GM23338 (cell line): ENCODE data around the gene CCDC85B. TPM values are rescaled to one million over a fixed set of nuclear protein-coding genes. Genes with fewer than 3 reads are reported as not detected.

ENCODE experiments used
- ATAC-seq: fragments of 200-7000 bp; cut with Tn5 transposase; 3 replicates; pipeline ENCODE4 v1.9.1; 2020
- DNase-seq: peaks from one replicate; pipeline ENCODE4 v3.0.0-alpha.2; 2015; ENCODE audit warnings: low spot score
- H2AFZ ChIP-seq: fragments of 200-600 bp; sonication (generic); 2 replicates; pipeline ENCODE4 v1.8.0; 2016; ENCODE audit warnings: antibody characterized with exemption, mild to moderate bottlenecking, moderate library complexity
- H3F3A ChIP-seq: fragments of 200-600 bp; sonication (generic); replicated peaks from 2 replicates; pipeline ENCODE4 v1.8.0; 2017; ENCODE audit warnings: antibody characterized with exemption, mixed run types, low read depth
- H3K27ac ChIP-seq: fragments of 200-600 bp; sonication (generic); 2 replicates; pipeline ENCODE4 v1.6.1; 2016; ENCODE audit warnings: low read depth
- H3K27me3 ChIP-seq: fragments of 200-600 bp; sonication (generic); 2 replicates; pipeline ENCODE4 v1.8.0; 2016; ENCODE audit warnings: mild to moderate bottlenecking, mixed run types, moderate library complexity; ENCODE audit not compliant: insufficient read depth
- H3K36me3 ChIP-seq: fragments of 200-600 bp; sonication (generic); 2 replicates; pipeline ENCODE4 v1.8.0; 2016; ENCODE audit warnings: mild to moderate bottlenecking; ENCODE audit not compliant: insufficient read depth
- H3K4me1 ChIP-seq: fragments of 200-600 bp; sonication (generic); 2 replicates; pipeline ENCODE4 v1.8.0; 2016; ENCODE audit warnings: mild to moderate bottlenecking, moderate library complexity; ENCODE audit not compliant: insufficient read depth
- H3K4me2 ChIP-seq: fragments of 200-600 bp; sonication (generic); 2 replicates; pipeline ENCODE4 v1.7.1; 2017; ENCODE audit warnings: mixed run types
- H3K4me3 ChIP-seq: fragments of 200-600 bp; sonication (generic); 2 replicates; pipeline ENCODE4 v1.6.1; 2016; ENCODE audit warnings: mixed run types
- H3K79me2 ChIP-seq: fragments of 200-600 bp; sonication (generic); replicated peaks from 2 replicates; pipeline ENCODE4 v1.8.0; 2017; ENCODE audit warnings: mild to moderate bottlenecking; ENCODE audit not compliant: insufficient read depth
- H3K9me2 ChIP-seq: fragments of 200-600 bp; sonication (generic); 2 replicates; pipeline ENCODE4 v1.8.0; 2017; ENCODE audit not compliant: insufficient read depth
- H4K20me1 ChIP-seq: fragments of 200-600 bp; sonication (generic); replicated peaks from 2 replicates; pipeline ENCODE4 v1.8.0; 2017; ENCODE audit warnings: mild to moderate bottlenecking; ENCODE audit not compliant: insufficient read depth
- H3K27ac Mint-ChIP-seq: 2 replicates; pipeline ENCODE4 v1.8.0; 2020; ENCODE audit warnings: inconsistent platforms, mild to moderate bottlenecking, moderate library complexity, mixed read lengths
- H3K27me3 Mint-ChIP-seq: 3 replicates; pipeline ENCODE4 v1.8.0; 2022; ENCODE audit warnings: low read depth, mild to moderate bottlenecking, moderate library complexity, mixed read lengths, inconsistent platforms; ENCODE audit not compliant: insufficient read depth, poor library complexity
- H3K36me3 Mint-ChIP-seq: 3 replicates; pipeline ENCODE4 v1.8.0; 2021; ENCODE audit warnings: low read depth, mild to moderate bottlenecking, inconsistent platforms, moderate library complexity, mixed read lengths
- H3K4me1 Mint-ChIP-seq: 3 replicates; pipeline ENCODE4 v1.8.0; 2020; ENCODE audit warnings: mild to moderate bottlenecking, inconsistent platforms, mixed read lengths
- H3K4me3 Mint-ChIP-seq: 3 replicates; pipeline ENCODE4 v1.8.0; 2021; ENCODE audit warnings: moderate library complexity, mild to moderate bottlenecking, inconsistent platforms, mixed read lengths
- H3K9me3 Mint-ChIP-seq: 3 replicates; pipeline ENCODE4 v1.8.0; 2020; ENCODE audit warnings: moderate library complexity, mild to moderate bottlenecking, inconsistent platforms, mixed read lengths
- CREB1 ChIP-seq: fragments of 250-450 bp; sonication (Bioruptor Pico); IDR thresholded peaks from 2 replicates; pipeline ENCODE4 v1.5.0; 2020; ENCODE audit warnings: low read depth, mild to moderate bottlenecking, moderate library complexity
- CTCF ChIP-seq, 2 experiments: fragments of 200-600 bp in 1 of 2; sonication (generic) in 1 of 2; conservative IDR thresholded peaks; 2 replicates each; pipeline versions ENCODE4 v1.5.1 to v1.6.1; 2016 to 2017; ENCODE audit warnings: antibody characterized with exemption in 2 of 2, low read depth in 2 of 2, mild to moderate bottlenecking in 2 of 2, moderate library complexity in 1 of 2
- ETS1 ChIP-seq: IDR thresholded peaks from 2 replicates; pipeline ENCODE4 v1.6.1; 2016; ENCODE audit warnings: antibody characterized with exemption
- EZH2 ChIP-seq: fragments of 200-600 bp; sonication (generic); IDR thresholded peaks from one replicate; pipeline ENCODE4 v1.8.0; 2017; ENCODE audit warnings: antibody characterized with exemption, mild to moderate bottlenecking, low read depth; ENCODE audit not compliant: unreplicated experiment
- EZH2phosphoT487 ChIP-seq: fragments of 200-600 bp; sonication (generic); IDR thresholded peaks from one replicate; pipeline ENCODE4 v1.8.1; 2018; ENCODE audit warnings: antibody characterized with exemption; ENCODE audit not compliant: unreplicated experiment
- JUNB ChIP-seq: IDR thresholded peaks from one replicate; pipeline ENCODE4 v1.6.1; 2016; ENCODE audit warnings: antibody characterized with exemption; ENCODE audit not compliant: unreplicated experiment
- NANOG ChIP-seq: IDR thresholded peaks from 2 replicates; pipeline ENCODE4 v1.6.1; 2016; ENCODE audit warnings: antibody characterized with exemption, borderline replicate concordance
- POLR2AphosphoS5 ChIP-seq: IDR thresholded peaks from 2 replicates; pipeline ENCODE4 v1.6.1; 2016; ENCODE audit warnings: antibody characterized with exemption, low read depth
- REST ChIP-seq: IDR thresholded peaks from one replicate; pipeline ENCODE4 v1.6.1; 2018; ENCODE audit warnings: antibody characterized with exemption; ENCODE audit not compliant: unreplicated experiment
- STAT1 ChIP-seq: IDR thresholded peaks from one replicate; pipeline ENCODE4 v1.6.1; 2016; ENCODE audit warnings: antibody characterized with exemption; ENCODE audit not compliant: unreplicated experiment
- ZNF114 ChIP-seq: fragments of 250-450 bp; sonication (Bioruptor Pico); IDR thresholded peaks from 2 replicates; pipeline ENCODE4 v1.5.0; 2020; ENCODE audit warnings: mild to moderate bottlenecking, moderate library complexity
- ZNF331 ChIP-seq: fragments of 250-450 bp; sonication (Bioruptor Pico); IDR thresholded peaks from 2 replicates; pipeline ENCODE4 v1.5.0; 2020; ENCODE audit warnings: low read depth, mild to moderate bottlenecking, moderate library complexity
- ZNF462 ChIP-seq: fragments of 250-450 bp; sonication (Bioruptor Pico); IDR thresholded peaks from 2 replicates; pipeline ENCODE4 v1.5.0; 2020; ENCODE audit warnings: mild to moderate bottlenecking, moderate library complexity
- polyA plus RNA-seq: library from polyadenylated mRNA; unstranded; fragments of >200 nt; fragmentation: Nextera tagmentation; extraction: Ambion mirVana; gene quantifications from 2 replicates; pipeline ENCODE4 v1.2.1, GENCODE V29; 2016
- total RNA-seq: library from RNA; depleted of rRNA; stranded (reverse); fragments of >200 nt; shearing (Covaris generic); gene quantifications from 2 replicates; pipeline ENCODE4 v1.2.3, GENCODE V29; 2014

CCDC85B gene
- total and polyA plus RNA-seq, 2 experiments from 2014 or later = 54.5 to 66.3 TPM

- no peak overlapping the region for H3K4me2 ChIP-seq
- no peak overlapping the region for H3K4me3 Mint-ChIP-seq
- no peak overlapping the region for H3K27ac ChIP-seq
Observed at GRCh38 chr11:65915821-65916251, 25.4 kb downstream of the CCDC85B start.

More at GRCh38 chr11:65915821-65916251, 25.4 kb downstream of the CCDC85B start:
- no peak overlapping the region for H2AFZ ChIP-seq
- Mint-ChIP-seq H3K27ac (no peak overlapping the region), H3K9me3 (no peaks in the 10 kb centered on the region), H3K36me3 (peaks cover 3% of the 10 kb centered on the region; the same call in 1 of the 3 replicates), H3K4me1 (peaks cover 10% of the 10 kb centered on the region), H3K27me3 (peaks cover 23% of the 10 kb centered on the region)
- no peaks in the 10 kb centered on the region for H3K9me2 ChIP-seq
- no peaks in the 10 kb centered on the region for H4K20me1 ChIP-seq
- H3F3A ChIP-seq = 0 out of 2 replicates have a peak, but pooled peaks cover 6% of the 10 kb centered on the region
- no peaks in the 10 kb centered on the region for H3K27me3 ChIP-seq
- H3K79me2 ChIP-seq = peaks cover 7% of the 10 kb centered on the region
- ATAC-seq (no peak), DNase-seq (peak; percentile 44)
- H3K4me1 ChIP-seq = peaks cover 10% of the 10 kb centered on the region
- H3K36me3 ChIP-seq = no peaks in the 10 kb centered on the region
- TF ChIP-seq ZNF114 (CRISPR knock-in tag) (no peak), CREB1 (CRISPR knock-in tag) (no peak), REST (no peak), ZNF462 (CRISPR knock-in tag) (no peak), EZH2 (no peak), NANOG (no peak), EZH2phosphoT487 (no peak), ETS1 (no peak), ZNF331 (no peak), POLR2AphosphoS5 (no peak), JUNB (no peak), STAT1 (no peak), CTCF (conservative IDR thresholded peaks at IDR 0.05; ENCODE audit: low read depth in 2 of 2) (no peak)
- no peak overlapping the region for H3K4me3 ChIP-seq
